Endodermal cell (in vitro differentiated cells): Measurements from ENCODE around the gene PGGHG. TPM values are rescaled to one million over a fixed set of nuclear protein-coding genes. Genes with fewer than 3 reads are reported as not detected.

Experiments
- DNase-seq: peaks from one replicate; pipeline ENCODE4 v3.0.0-alpha.2; 2017
- H3K27ac ChIP-seq: 2 replicates; pipeline ENCODE4 v1.5.1; 2013; ENCODE audit warnings: mild to moderate bottlenecking, low read depth, low read length, moderate library complexity
- H3K27me3 ChIP-seq: 2 replicates; pipeline ENCODE4 v1.6.1; 2013; ENCODE audit warnings: mild to moderate bottlenecking, low read length, moderate library complexity; ENCODE audit not compliant: insufficient read depth, control insufficient read depth, poor library complexity, severe bottlenecking
- H3K36me3 ChIP-seq: 2 replicates; pipeline ENCODE4 v1.7.0; 2013; ENCODE audit warnings: mild to moderate bottlenecking, low read length, moderate library complexity; ENCODE audit not compliant: control insufficient read depth, insufficient read depth
- H3K4me1 ChIP-seq: one replicate; pipeline ENCODE4 v1.7.0; 2013; ENCODE audit warnings: low read length; ENCODE audit not compliant: control insufficient read depth, insufficient read depth
- H3K4me3 ChIP-seq: 2 replicates; pipeline ENCODE4 v1.5.1; 2013; ENCODE audit warnings: mild to moderate bottlenecking, low read length, moderate library complexity
- H3K9ac ChIP-seq: 2 replicates; pipeline ENCODE4 v1.6.1; 2013; ENCODE audit warnings: mild to moderate bottlenecking, low read length, moderate library complexity; ENCODE audit not compliant: poor library complexity, severe bottlenecking; ENCODE audit errors: extremely low read depth
- H3K9me3 ChIP-seq: 2 replicates; pipeline ENCODE4 v1.6.1; 2013; ENCODE audit warnings: mild to moderate bottlenecking, low read length, moderate library complexity; ENCODE audit not compliant: control insufficient read depth
- H3K27ac Mint-ChIP-seq: 2 replicates; pipeline ENCODE4 v1.8.0; 2020; ENCODE audit warnings: mixed read lengths
- H3K27me3 Mint-ChIP-seq: 2 replicates; pipeline ENCODE4 v1.8.0; 2021; ENCODE audit warnings: mild to moderate bottlenecking, mixed read lengths; ENCODE audit not compliant: insufficient read depth
- H3K36me3 Mint-ChIP-seq: 2 replicates; pipeline ENCODE4 v1.8.0; 2020; ENCODE audit warnings: low read depth, mixed read lengths
- H3K4me1 Mint-ChIP-seq: 2 replicates; pipeline ENCODE4 v1.8.0; 2020; ENCODE audit warnings: mixed read lengths
- H3K4me3 Mint-ChIP-seq: 2 replicates; pipeline ENCODE4 v1.8.0; 2020; ENCODE audit warnings: mild to moderate bottlenecking, moderate library complexity, mixed read lengths
- H3K9me3 Mint-ChIP-seq: 2 replicates; pipeline ENCODE4 v1.8.0; 2020; ENCODE audit warnings: mild to moderate bottlenecking, mixed read lengths
- WGBS, 2 experiments: methylation state at CpG; one replicate each; pipeline versions ENCODE4 v1.1.5 to v1.1.7; 2013; ENCODE audit warnings: missing lambda C conversion rate in 2 of 2, mixed read lengths in 1 of 2; ENCODE audit not compliant: insufficient coverage in 1 of 2, insufficient read length in 1 of 2; 5-methylcytosine and 5-hydroxymethylcytosine counted together
- total RNA-seq, 2 donors: library from RNA; stranded (reverse); fragmentation: NEBNext Ultra II Directional in 1 of 2; extraction: Animal tissue kit (Norgen Biotek cat#: 25700) in 1 of 2; gene quantifications; 2 replicates in 1 of 2; 3 replicates in 1 of 2; pipeline ENCODE4 v1.2.1, GENCODE V29; 2021
- TF ChIP-seq, protein P1 (sequence below): fragments of 200-600 bp; sonication (generic); conservative IDR thresholded peaks from 2 replicates; pipeline ENCODE4 v1.5.0; 2021; ENCODE audit warnings: antibody characterized with exemption, mild to moderate bottlenecking

The PGGHG gene
- total RNA-seq, 2 donors from 2014 or later: 129 to 186 TPM

DNA sequence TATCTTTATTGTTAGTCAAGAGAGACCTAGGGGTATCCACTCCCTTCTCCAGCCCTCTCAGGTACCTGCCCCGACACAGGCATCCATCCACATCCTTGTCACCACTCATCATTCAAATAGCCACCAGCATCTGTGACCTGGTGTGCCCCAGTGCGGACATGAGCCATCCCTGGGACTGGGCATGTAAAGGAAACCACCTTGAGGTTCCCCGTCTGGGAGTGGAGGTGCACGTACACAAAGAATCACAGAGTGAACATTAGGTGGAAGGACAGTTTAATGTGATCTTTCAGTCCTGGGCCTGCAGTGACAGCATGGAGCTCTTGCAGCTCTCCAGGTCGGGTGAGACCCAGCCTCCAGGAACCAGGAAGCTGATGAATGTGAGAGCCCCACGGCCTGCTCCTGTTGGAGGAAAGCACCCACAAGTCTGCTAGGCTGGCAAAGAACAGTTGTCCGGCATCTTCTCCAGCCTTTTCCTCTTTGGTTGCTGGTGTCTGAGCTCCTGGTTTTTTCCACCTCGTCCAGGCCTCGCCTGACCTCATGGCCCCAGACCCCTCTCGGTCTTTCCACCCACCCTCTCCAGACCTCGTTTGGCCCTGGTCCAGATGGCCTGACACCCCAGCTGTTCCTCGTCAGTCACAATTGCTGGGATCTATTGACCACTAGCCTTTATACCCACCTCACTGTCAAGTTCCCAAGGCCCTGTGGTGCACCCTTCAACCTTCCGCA lies 35.6 kb upstream of the PGGHG start:
- TF ChIP-seq, protein P1, sequence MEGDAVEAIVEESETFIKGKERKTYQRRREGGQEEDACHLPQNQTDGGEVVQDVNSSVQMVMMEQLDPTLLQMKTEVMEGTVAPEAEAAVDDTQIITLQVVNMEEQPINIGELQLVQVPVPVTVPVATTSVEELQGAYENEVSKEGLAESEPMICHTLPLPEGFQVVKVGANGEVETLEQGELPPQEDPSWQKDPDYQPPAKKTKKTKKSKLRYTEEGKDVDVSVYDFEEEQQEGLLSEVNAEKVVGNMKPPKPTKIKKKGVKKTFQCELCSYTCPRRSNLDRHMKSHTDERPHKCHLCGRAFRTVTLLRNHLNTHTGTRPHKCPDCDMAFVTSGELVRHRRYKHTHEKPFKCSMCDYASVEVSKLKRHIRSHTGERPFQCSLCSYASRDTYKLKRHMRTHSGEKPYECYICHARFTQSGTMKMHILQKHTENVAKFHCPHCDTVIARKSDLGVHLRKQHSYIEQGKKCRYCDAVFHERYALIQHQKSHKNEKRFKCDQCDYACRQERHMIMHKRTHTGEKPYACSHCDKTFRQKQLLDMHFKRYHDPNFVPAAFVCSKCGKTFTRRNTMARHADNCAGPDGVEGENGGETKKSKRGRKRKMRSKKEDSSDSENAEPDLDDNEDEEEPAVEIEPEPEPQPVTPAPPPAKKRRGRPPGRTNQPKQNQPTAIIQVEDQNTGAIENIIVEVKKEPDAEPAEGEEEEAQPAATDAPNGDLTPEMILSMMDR: no peak
- 92% methylated on average over 11 to 13 of the region's 13 CpGs for WGBS, 2 experiments
- H3K4me3 Mint-ChIP-seq: no peak overlapping the region
- peaks cover 45% of the 10 kb centered on the region for H3K36me3 Mint-ChIP-seq
- peaks cover 48% of the 10 kb centered on the region for H3K36me3 ChIP-seq
- H3K9me3 ChIP-seq: no peaks in the 10 kb centered on the region
- peak; percentile 32 for DNase-seq
- H3K27ac Mint-ChIP-seq: no peak overlapping the region
- H3K4me1 ChIP-seq: no peaks in the 10 kb centered on the region
- no peaks in the 10 kb centered on the region for H3K9me3 Mint-ChIP-seq
- H3K27me3 ChIP-seq: no peaks in the 10 kb centered on the region
- no peak overlapping the region for H3K4me3 ChIP-seq
- no peaks in the 10 kb centered on the region for H3K4me1 Mint-ChIP-seq
- no peak overlapping the region for H3K9ac ChIP-seq
- no peak overlapping the region for H3K27ac ChIP-seq
- H3K27me3 Mint-ChIP-seq: peaks cover 2% of the 10 kb centered on the region

DNA sequence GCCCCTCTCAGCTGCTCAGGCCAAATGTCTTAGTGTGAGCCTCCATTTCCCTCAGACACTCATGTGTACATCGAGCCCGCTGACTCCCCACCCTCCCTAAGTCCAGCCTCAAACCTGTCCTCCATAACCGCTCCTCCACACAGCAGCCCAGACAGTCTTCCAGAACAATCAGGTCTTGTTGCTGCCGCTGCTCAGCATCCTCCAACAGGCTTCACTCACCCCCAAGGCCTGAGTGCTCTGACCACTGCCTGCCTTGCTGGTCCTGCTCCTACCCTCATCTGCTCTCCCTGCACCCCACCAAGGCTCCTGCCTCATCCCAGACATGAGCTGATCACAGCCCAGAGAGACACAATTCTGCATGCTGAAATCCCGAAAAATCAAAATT lies 35.0 kb upstream of the PGGHG start:
- Mint-ChIP-seq H3K36me3 (peaks cover 39% of the 10 kb centered on the region), H3K27me3 (peaks cover 2% of the 10 kb centered on the region), H3K4me1 (no peaks in the 10 kb centered on the region), H3K4me3 (no peak overlapping the region), H3K9me3 (no peaks in the 10 kb centered on the region), H3K27ac (no peak overlapping the region)
- Histone ChIP-seq H3K4me3 (no peak overlapping the region), H3K4me1 (no peaks in the 10 kb centered on the region), H3K9ac (no peak overlapping the region), H3K9me3 (no peaks in the 10 kb centered on the region), H3K27me3 (no peaks in the 10 kb centered on the region), H3K27ac (no peak overlapping the region), H3K36me3 (peaks cover 42% of the 10 kb centered on the region)
- WGBS, 2 experiments: 97 to 100% methylated on average over 4 of the region's 5 CpGs
- DNase-seq: no peak
- TF ChIP-seq, protein P1: no peak

DNA sequence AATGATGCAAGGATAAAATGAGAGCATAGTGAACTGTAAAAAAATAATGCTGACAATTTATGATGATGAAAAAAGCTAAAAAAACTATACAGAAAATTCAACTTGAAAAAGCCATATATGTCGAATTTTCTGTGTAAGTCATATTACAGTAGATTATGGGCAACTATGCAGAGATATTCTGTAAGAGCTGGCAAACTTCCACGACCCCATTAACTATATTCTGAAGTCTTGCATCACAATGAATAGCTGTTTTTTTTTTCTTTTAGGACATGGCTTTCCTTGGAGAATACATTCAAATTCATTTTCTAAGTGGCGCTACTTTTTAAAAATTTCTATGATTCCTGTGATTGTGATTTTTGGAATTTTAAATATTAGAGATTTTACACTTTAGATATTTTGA lies 33.8 kb upstream of the PGGHG start:
- Mint-ChIP-seq H3K4me3 (no peak overlapping the region), H3K27me3 (peaks cover 2% of the 10 kb centered on the region), H3K27ac (no peak overlapping the region), H3K36me3 (peaks cover 34% of the 10 kb centered on the region), H3K4me1 (no peaks in the 10 kb centered on the region), H3K9me3 (no peaks in the 10 kb centered on the region)
- no peaks in the 10 kb centered on the region for H3K27me3 ChIP-seq
- 86 to 88% methylated on average over 1 to 3 of the region's 3 CpGs for WGBS, 2 experiments
- peaks cover 34% of the 10 kb centered on the region for H3K36me3 ChIP-seq
- H3K27ac ChIP-seq: no peak overlapping the region
- no peaks in the 10 kb centered on the region for H3K9me3 ChIP-seq
- no peaks in the 10 kb centered on the region for H3K4me1 ChIP-seq
- TF ChIP-seq, protein P1: no peak
- no peak overlapping the region for H3K4me3 ChIP-seq
- no peak overlapping the region for H3K9ac ChIP-seq
- no peak for DNase-seq
